Measurements from ENCODE around the gene ADPRH. TPM values are rescaled to one million over a fixed set of nuclear protein-coding genes. Genes with fewer than 3 reads are reported as not detected.

The ADPRH gene
- total and polyA plus RNA-seq, 4 donors = 2.5 to 3.2 (median 2.9) TPM

DNA sequence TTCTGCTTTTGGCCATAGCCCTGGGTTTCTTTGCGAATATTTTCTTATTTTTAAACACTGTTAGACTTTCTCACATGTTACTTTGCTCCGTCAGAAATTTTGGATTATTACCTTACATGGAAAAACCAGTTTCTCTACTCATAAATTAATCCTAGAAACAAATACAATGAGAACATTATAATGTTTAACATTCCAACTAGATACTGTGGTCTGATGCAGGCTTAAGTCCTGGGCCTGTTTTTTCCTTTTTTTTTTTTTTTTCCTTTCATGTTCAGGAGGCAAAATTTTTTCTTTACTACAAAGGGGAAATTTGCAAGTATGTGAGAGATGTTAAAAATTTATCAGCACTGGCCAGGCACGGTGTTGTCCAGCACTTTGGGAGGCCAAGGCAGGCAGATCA lies 52.2 kb downstream of the ADPRH start:
- H3K9me3 ChIP-seq (ENCODE audit: control insufficient read depth, insufficient read depth, low read length) = no peaks in the 10 kb centered on the region
- no peak overlapping the region for H3K27ac ChIP-seq (ENCODE audit: low read depth, low read length)
- no peak overlapping the region for H3K4me3 ChIP-seq (ENCODE audit: low read depth, low read length)
- H3K4me1 ChIP-seq (ENCODE audit: control insufficient read depth, insufficient read depth, low read length) = no peaks in the 10 kb centered on the region
- H3K27me3 ChIP-seq (ENCODE audit: control insufficient read depth, insufficient read depth, low read length) = no peaks in the 10 kb centered on the region
- no peak for DNase-seq (ENCODE audit: low read depth in 4 of 6, low spot score in 6 of 6)
- 94% methylated on average over 2 of the region's 3 CpGs for WGBS (ENCODE audit: insufficient coverage)
- no peaks in the 10 kb centered on the region for H3K36me3 ChIP-seq (ENCODE audit: control insufficient read depth, insufficient read depth, low read length)

DNA sequence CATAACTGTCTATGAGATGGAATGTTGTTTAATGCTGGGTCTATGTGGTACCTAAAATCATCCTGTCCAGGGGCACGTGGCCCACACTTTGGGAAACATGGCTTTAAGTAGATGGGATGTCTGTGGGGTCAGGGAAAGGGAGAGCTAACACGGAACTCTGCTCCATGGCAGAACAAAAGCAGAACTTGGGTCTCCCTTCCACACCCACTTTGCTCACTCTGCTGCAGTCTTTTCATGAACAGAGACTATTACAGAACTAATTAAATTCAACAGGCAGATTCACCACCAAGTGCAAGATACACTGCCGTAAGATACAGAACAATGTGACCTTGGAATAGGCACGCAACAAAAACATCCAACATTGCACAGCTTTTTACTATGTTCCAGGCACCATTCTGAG lies 52.9 kb downstream of the ADPRH start:
- 80% methylated on average over 1 of the region's 4 CpGs for WGBS (ENCODE audit: insufficient coverage)
- Histone ChIP-seq H3K27me3 (ENCODE audit: control insufficient read depth, insufficient read depth, low read length) (no peaks in the 10 kb centered on the region), H3K27ac (ENCODE audit: low read depth, low read length) (no peak overlapping the region), H3K4me1 (ENCODE audit: control insufficient read depth, insufficient read depth, low read length) (no peaks in the 10 kb centered on the region), H3K4me3 (ENCODE audit: low read depth, low read length) (no peak overlapping the region), H3K36me3 (ENCODE audit: control insufficient read depth, insufficient read depth, low read length) (no peaks in the 10 kb centered on the region), H3K9me3 (ENCODE audit: control insufficient read depth, insufficient read depth, low read length) (no peaks in the 10 kb centered on the region)
- DNase-seq (ENCODE audit: low read depth in 4 of 6, low spot score in 6 of 6) = no peak

DNA sequence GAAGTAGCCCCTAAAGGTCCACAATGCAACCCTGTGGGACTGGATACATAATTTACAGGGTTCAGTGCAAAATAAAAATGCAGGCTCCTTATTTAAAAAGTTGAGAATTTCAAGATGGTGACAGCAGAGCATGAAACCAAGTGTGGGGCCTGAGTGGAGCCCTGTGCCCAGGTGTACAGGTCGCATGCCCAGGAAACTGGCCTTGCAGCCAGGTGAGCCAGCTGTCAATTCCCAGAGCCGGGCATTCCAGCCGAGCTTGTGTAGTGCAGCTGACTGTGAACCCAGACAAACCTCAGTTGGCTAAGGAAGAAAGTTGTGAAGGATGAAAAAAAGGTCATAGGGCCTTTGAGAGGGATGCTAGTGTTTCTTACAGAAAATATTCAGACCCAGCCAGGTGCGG lies 53.5 kb downstream of the ADPRH start:
- no peaks in the 10 kb centered on the region for H3K9me3 ChIP-seq (ENCODE audit: control insufficient read depth, insufficient read depth, low read length)
- H3K27me3 ChIP-seq (ENCODE audit: control insufficient read depth, insufficient read depth, low read length) = no peaks in the 10 kb centered on the region
- no peak overlapping the region for H3K4me3 ChIP-seq (ENCODE audit: low read depth, low read length)
- no peak overlapping the region for H3K27ac ChIP-seq (ENCODE audit: low read depth, low read length)
- H3K36me3 ChIP-seq (ENCODE audit: control insufficient read depth, insufficient read depth, low read length) = no peaks in the 10 kb centered on the region
- WGBS (ENCODE audit: insufficient coverage) = 93% methylated on average over 4 of the region's 4 CpGs
- no peak for DNase-seq (ENCODE audit: low read depth in 4 of 6, low spot score in 6 of 6)
- no peaks in the 10 kb centered on the region for H3K4me1 ChIP-seq (ENCODE audit: control insufficient read depth, insufficient read depth, low read length)

DNA sequence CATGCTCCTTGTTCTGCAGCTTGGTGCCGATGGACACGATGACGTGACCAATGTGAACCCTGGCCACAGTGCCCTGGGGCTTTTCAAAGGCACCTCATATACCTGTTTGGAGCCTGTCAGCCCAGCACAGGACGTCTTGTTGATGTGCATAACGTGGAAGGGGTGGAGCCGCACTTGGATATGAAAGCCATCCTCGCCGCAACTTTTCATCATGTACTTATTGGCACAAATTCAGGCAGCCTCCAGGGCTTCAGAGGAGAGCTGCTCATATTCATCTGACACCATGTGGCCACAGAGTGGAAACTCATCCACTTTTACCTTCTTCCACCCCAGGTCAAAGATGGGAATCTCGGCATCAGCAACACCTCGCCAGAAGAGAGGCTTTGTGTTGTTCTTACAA lies 56.4 kb downstream of the ADPRH start:
- Histone ChIP-seq H3K4me1 (ENCODE audit: control insufficient read depth, insufficient read depth, low read length) (no peaks in the 10 kb centered on the region), H3K27ac (ENCODE audit: low read depth, low read length) (no peak overlapping the region), H3K4me3 (ENCODE audit: low read depth, low read length) (no peak overlapping the region), H3K9me3 (ENCODE audit: control insufficient read depth, insufficient read depth, low read length) (no peaks in the 10 kb centered on the region), H3K27me3 (ENCODE audit: control insufficient read depth, insufficient read depth, low read length) (no peaks in the 10 kb centered on the region), H3K36me3 (ENCODE audit: control insufficient read depth, insufficient read depth, low read length) (no peaks in the 10 kb centered on the region)
- no peak for DNase-seq (ENCODE audit: low read depth in 4 of 6, low spot score in 6 of 6)
- WGBS (ENCODE audit: insufficient coverage) = 98% methylated on average over 8 of the region's 10 CpGs

DNA sequence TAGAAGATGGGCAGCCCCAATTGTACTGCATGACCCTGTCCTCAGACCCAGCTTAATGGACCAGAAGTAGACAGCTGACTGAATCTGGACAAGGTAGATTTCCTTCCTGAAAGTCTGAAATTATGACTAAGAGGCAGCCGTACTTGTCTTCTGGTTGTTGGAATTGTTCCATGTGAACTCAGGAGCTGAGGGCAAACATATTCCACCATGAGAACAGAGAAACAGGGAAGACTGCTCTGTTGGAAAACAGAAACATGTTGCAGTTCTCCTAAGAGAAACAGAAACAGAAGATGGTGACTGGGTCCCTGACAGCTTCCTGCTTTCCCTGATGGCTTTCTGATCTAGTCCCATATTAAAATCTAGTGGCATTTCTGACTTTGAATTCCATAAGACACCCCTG lies 57.0 kb downstream of the ADPRH start:
- Histone ChIP-seq H3K9me3 (ENCODE audit: control insufficient read depth, insufficient read depth, low read length) (no peaks in the 10 kb centered on the region), H3K27ac (ENCODE audit: low read depth, low read length) (no peak overlapping the region), H3K4me3 (ENCODE audit: low read depth, low read length) (no peak overlapping the region), H3K4me1 (ENCODE audit: control insufficient read depth, insufficient read depth, low read length) (no peaks in the 10 kb centered on the region), H3K36me3 (ENCODE audit: control insufficient read depth, insufficient read depth, low read length) (no peaks in the 10 kb centered on the region), H3K27me3 (ENCODE audit: control insufficient read depth, insufficient read depth, low read length) (no peaks in the 10 kb centered on the region)
- no peak for DNase-seq (ENCODE audit: low read depth in 4 of 6, low spot score in 6 of 6)
- 83% methylated on average over 1 of the region's 1 CpG for WGBS (ENCODE audit: insufficient coverage)

DNA sequence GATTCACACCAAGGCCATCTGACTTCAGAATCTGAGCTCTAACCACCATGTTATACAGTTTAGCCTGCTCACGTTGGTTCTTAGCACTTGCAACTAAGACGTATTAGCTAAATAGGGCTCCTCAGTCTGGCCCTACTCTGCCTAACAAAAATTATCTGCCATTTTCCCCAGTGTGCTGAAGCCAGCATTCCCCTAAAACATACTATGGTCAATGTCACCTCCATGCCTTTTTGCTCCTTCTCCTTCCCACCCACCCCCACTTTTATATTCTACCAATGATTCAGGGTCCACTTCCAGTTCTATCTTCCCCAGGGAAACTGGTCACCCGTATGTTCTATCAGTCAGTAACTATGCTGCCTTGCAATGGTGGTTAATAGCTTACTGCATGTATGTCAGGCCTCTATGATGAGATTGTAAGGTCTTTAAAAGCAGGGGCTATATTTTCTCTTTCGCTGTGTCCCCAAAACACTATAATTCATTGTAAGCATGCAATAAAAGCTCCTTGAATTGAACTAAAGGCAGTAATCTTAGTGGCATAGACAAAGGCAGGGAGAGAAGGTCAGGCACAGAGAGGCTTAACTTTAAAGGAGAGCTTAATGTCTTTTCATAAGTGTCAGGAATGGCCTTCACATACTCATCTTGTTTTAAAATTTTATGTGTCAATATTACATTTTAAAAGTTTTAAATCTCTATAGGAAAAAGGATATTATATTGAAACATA lies 57.8 kb downstream of the ADPRH start:
- DNase-seq (ENCODE audit: low read depth in 4 of 6, low spot score in 6 of 6) = no peak
- Histone ChIP-seq H3K27me3 (ENCODE audit: control insufficient read depth, insufficient read depth, low read length) (no peaks in the 10 kb centered on the region), H3K36me3 (ENCODE audit: control insufficient read depth, insufficient read depth, low read length) (no peaks in the 10 kb centered on the region), H3K27ac (ENCODE audit: low read depth, low read length) (no peak overlapping the region), H3K4me1 (ENCODE audit: control insufficient read depth, insufficient read depth, low read length) (no peaks in the 10 kb centered on the region), H3K9me3 (ENCODE audit: control insufficient read depth, insufficient read depth, low read length) (no peaks in the 10 kb centered on the region), H3K4me3 (ENCODE audit: low read depth, low read length) (no peak overlapping the region)
- WGBS (ENCODE audit: insufficient coverage) = 88% methylated on average over 2 of the region's 4 CpGs

DNA sequence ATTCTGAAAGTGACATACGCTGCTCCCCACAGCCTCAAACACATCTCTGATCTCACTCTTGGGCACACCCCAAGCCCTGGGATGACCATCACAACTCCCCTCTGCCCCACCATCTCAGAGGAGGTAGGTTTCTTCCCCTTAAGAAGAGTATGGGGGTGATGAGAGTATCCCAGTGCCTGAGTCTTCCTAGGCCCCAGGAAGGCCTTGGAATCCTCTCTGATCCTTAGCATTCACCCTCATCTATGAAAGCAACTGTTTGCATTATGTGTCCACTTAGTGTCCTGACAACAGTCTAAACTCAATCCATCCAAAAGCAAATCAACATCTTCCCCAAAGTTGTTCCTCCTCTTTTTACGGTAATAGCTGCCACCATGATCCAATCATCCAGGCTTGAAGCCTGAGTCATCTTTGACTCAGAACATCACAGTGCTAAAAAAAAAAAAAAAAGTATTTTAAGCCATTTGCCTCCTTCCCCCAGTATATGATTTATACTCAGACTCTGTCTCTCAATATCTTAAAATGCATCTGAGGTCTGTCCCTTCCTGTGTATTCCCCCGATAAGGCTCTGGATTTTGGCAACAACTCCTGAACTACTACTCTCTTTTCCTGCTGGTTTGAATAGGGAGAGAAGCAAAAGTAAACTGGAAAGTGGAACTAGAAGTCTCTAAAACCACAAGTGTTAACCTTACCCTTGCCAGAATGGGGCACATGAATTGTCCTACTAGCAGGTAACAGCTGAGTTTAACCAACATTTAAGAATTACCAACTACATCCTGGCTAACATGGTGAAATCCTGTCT lies 58.6 kb downstream of the ADPRH start:
- H3K9me3 ChIP-seq (ENCODE audit: control insufficient read depth, insufficient read depth, low read length) = no peaks in the 10 kb centered on the region
- no peaks in the 10 kb centered on the region for H3K36me3 ChIP-seq (ENCODE audit: control insufficient read depth, insufficient read depth, low read length)
- no peak overlapping the region for H3K4me3 ChIP-seq (ENCODE audit: low read depth, low read length)
- H3K4me1 ChIP-seq (ENCODE audit: control insufficient read depth, insufficient read depth, low read length) = no peaks in the 10 kb centered on the region
- H3K27ac ChIP-seq (ENCODE audit: low read depth, low read length) = no peak overlapping the region
- H3K27me3 ChIP-seq (ENCODE audit: control insufficient read depth, insufficient read depth, low read length) = no peaks in the 10 kb centered on the region
- DNase-seq (ENCODE audit: low read depth in 4 of 6, low spot score in 6 of 6) = no peak
- 93% methylated on average over 2 of the region's 3 CpGs for WGBS (ENCODE audit: insufficient coverage)

Other genes with a start within 250 kb of the ADPRH start
- gene TMEM39A, start 115.9 kb upstream of the ADPRH start, total RNA-seq = 10 to 100 TPM; 31.1 to 38.7 TPM
- 10 to 100 TPM; 19.9 to 26.8 TPM for gene TMEM39A, start 115.9 kb upstream of the ADPRH start, polyA plus RNA-seq (ENCODE audit: insufficient read length in 2 of 2)
- gene POGLUT1, start 110.5 kb upstream of the ADPRH start, total RNA-seq = 10 to 100 TPM; 20.2 to 22.9 TPM
- gene POGLUT1, start 110.5 kb upstream of the ADPRH start, polyA plus RNA-seq (ENCODE audit: insufficient read length in 2 of 2) = 10 to 100 TPM; 17.2 to 22.7 TPM
- 10 to 100 TPM; 49.5 to 89.7 TPM for gene TIMMDC1, start 80.9 kb upstream of the ADPRH start, total RNA-seq
- gene TIMMDC1, start 80.9 kb upstream of the ADPRH start, polyA plus RNA-seq (ENCODE audit: insufficient read length in 2 of 2) = 100 to 1,000 TPM; 104 to 105 TPM
- under 1 TPM in 1 of 2 donors, not detected in 1; 0.20 TPM for gene CD80, start 19.9 kb upstream of the ADPRH start, total RNA-seq
- not detected for gene CD80, start 19.9 kb upstream of the ADPRH start, polyA plus RNA-seq (ENCODE audit: insufficient read length in 2 of 2)
- 1 to 10 TPM in 1 of 2 donors, under 1 TPM in 1; 0.69 to 1.9 TPM for gene PLA1A, start 18.4 kb downstream of the ADPRH start, total RNA-seq
- gene PLA1A, start 18.4 kb downstream of the ADPRH start, polyA plus RNA-seq (ENCODE audit: insufficient read length in 2 of 2) = under 1 TPM; 0.41 to 0.45 TPM
- gene POPDC2, start 81.1 kb downstream of the ADPRH start, total RNA-seq = 1 to 10 TPM in 1 of 2 donors, under 1 TPM in 1; 0.89 to 4.6 TPM
- gene POPDC2, start 81.1 kb downstream of the ADPRH start, polyA plus RNA-seq (ENCODE audit: insufficient read length in 2 of 2) = 1 to 10 TPM; 1.8 to 3.9 TPM
- gene COX17, start 97.9 kb downstream of the ADPRH start, total RNA-seq = 10 to 100 TPM; 22.8 to 42.4 TPM
- gene COX17, start 97.9 kb downstream of the ADPRH start, polyA plus RNA-seq (ENCODE audit: insufficient read length in 2 of 2) = 10 to 100 TPM; 48.0 to 58.5 TPM
- 10 to 100 TPM in 1 of 2 donors, 1 to 10 TPM in 1; 8.8 to 18.3 TPM for gene CFAP91, start 123.5 kb downstream of the ADPRH start, total RNA-seq
- gene CFAP91, start 123.5 kb downstream of the ADPRH start, polyA plus RNA-seq (ENCODE audit: insufficient read length in 2 of 2) = 10 to 100 TPM; 14.0 to 14.6 TPM
- under 1 TPM; 0.50 to 0.69 TPM for gene NR1I2, start 202.6 kb downstream of the ADPRH start, total RNA-seq
- under 1 TPM; 0.33 to 0.43 TPM for gene NR1I2, start 202.6 kb downstream of the ADPRH start, polyA plus RNA-seq (ENCODE audit: insufficient read length in 2 of 2)

Measured in spinal cord (tissue), 10 donors.